CD4-positive, alpha-beta T cell (primary cell): ENCODE measurements around the gene KRT1. TPM values are rescaled to one million over a fixed set of nuclear protein-coding genes. Genes with fewer than 3 reads are reported as not detected.
A peak's percentile ranks its signal among the peaks of the same experiment; 100 is the strongest.

Experiments used
- ATAC-seq: fragments of 200-7000 bp; cut with Tn5 transposase; one replicate; pipeline ENCODE4 v1.10.0; 2022; ENCODE audit warnings: mild to moderate bottlenecking; ENCODE audit not compliant: poor library complexity
- CTCF ChIA-PET: fragments of 350-600 bp; sonication (Branson Sonifier 250); formaldehyde crosslinking; loops from one replicate; lab custom pipeline; 2021; ENCODE audit warnings: antibody characterized with exemption, inconsistent platforms; lab: Charles Lee
- POLR2A ChIA-PET: fragments of 350-600 bp; sonication (Branson Sonifier 250); formaldehyde crosslinking; loops from one replicate; lab custom pipeline; 2021; ENCODE audit warnings: antibody characterized with exemption, inconsistent platforms; lab: Charles Lee
- DNase-seq, 14 experiments: peaks; one replicate each; pipeline ENCODE4 v3.0.0-alpha.2; 2013 to 2020; ENCODE audit warnings: mixed read lengths in 2 of 14
- H3K27ac ChIP-seq, 2 donors: one replicate each; pipeline versions ENCODE4 v1.5.1 to v1.7.0; 2013; ENCODE audit warnings: low read length in 2 of 2, low read depth in 1 of 2, mild to moderate bottlenecking in 1 of 2
- H3K27me3 ChIP-seq, 2 experiments: 1 replicate in 1 of 2; 2 replicates in 1 of 2; pipeline versions ENCODE4 v1.6.1 to v1.7.0; 2013; ENCODE audit warnings: low read length in 2 of 2, control low read depth in 1 of 2, mild to moderate bottlenecking in 1 of 2, moderate library complexity in 1 of 2; ENCODE audit not compliant: insufficient read depth in 2 of 2, control insufficient read depth in 1 of 2
- H3K36me3 ChIP-seq: one replicate; pipeline ENCODE4 v1.6.1; 2013; ENCODE audit warnings: low read length, control low read depth; ENCODE audit not compliant: insufficient read depth
- H3K4me1 ChIP-seq: one replicate; pipeline ENCODE4 v1.6.1; 2013; ENCODE audit warnings: low read length, control low read depth; ENCODE audit not compliant: insufficient read depth
- H3K4me3 ChIP-seq: one replicate; pipeline ENCODE4 v1.5.1; 2013; ENCODE audit warnings: mild to moderate bottlenecking, low read length, moderate library complexity
- H3K9me3 ChIP-seq, 2 experiments: 1 replicate in 1 of 2; 2 replicates in 1 of 2; pipeline versions ENCODE4 v1.6.1 to v1.7.0; 2013; ENCODE audit warnings: low read length in 2 of 2, mild to moderate bottlenecking in 2 of 2, control low read depth in 1 of 2, moderate library complexity in 1 of 2; ENCODE audit not compliant: control insufficient read depth in 1 of 2, insufficient read depth in 1 of 2
- H3K27ac Mint-ChIP-seq: one replicate; pipeline ENCODE4 v1.8.0; 2020; ENCODE audit warnings: mixed read lengths
- H3K27me3 Mint-ChIP-seq: one replicate; pipeline ENCODE4 v1.8.0; 2021; ENCODE audit warnings: mixed read lengths
- H3K36me3 Mint-ChIP-seq: one replicate; pipeline ENCODE4 v1.8.0; 2021; ENCODE audit warnings: low read depth, mixed read lengths
- H3K4me1 Mint-ChIP-seq: one replicate; pipeline ENCODE4 v1.8.0; 2021; ENCODE audit warnings: low read depth, mixed read lengths
- H3K4me3 Mint-ChIP-seq: one replicate; pipeline ENCODE4 v1.8.0; 2020; ENCODE audit warnings: mild to moderate bottlenecking, mixed read lengths
- H3K9me3 Mint-ChIP-seq: one replicate; pipeline ENCODE4 v1.8.0; 2020; ENCODE audit warnings: mixed read lengths
- CTCF ChIP-seq: fragments of 200-600 bp; IDR thresholded peaks from one replicate; pipeline ENCODE4 v1.8.0; 2022; ENCODE audit warnings: antibody characterized with exemption, mild to moderate bottlenecking
- intact Hi-C, 2 experiments: fragments of 100-400 bp; cut with DNase I in 1 of 2; cut with micrococcal nuclease in 1 of 2; formaldehyde crosslinking; loops; one replicate each; pipeline versions ENCODE4 v1.15.1 to v1.9.0; 2023 to 2025; cut with DNase I, micrococcal nuclease
- total RNA-seq, 174 experiments: library from RNA in 2 of 174; stranded (reverse) in 2 of 174; gene quantifications; one replicate each; pipeline ENCODE4 v1.2.3 and lab custom pipeline; 2021 to 2026

The KRT1 gene
- total RNA-seq, 2 experiments from 2014 or later: 3.9 to 4.0 TPM

- no peak for TF ChIP-seq CTCF
- Histone ChIP-seq H3K9me3 (no peaks in the 10 kb centered on the region), H3K27ac (no peak overlapping the region), H3K27me3 (no peaks in the 10 kb centered on the region), H3K4me1 (peaks cover 67% of the 10 kb centered on the region), H3K4me3 (no peak overlapping the region), H3K36me3 (no peaks in the 10 kb centered on the region)
- H3K4me1 Mint-ChIP-seq: peaks cover 82% of the 10 kb centered on the region
- DNase-seq (no peak), ATAC-seq (no peak)
- no peaks in the 10 kb centered on the region for H3K27me3 Mint-ChIP-seq
- intact Hi-C loops: no loop called here
- H3K9me3 Mint-ChIP-seq: no peaks in the 10 kb centered on the region
- H3K27ac Mint-ChIP-seq: peak overlapping the region; percentile 89
- peaks cover 10% of the 10 kb centered on the region for H3K36me3 Mint-ChIP-seq
- ChIA-PET POLR2A (interaction anchor here (1.8 kb wide), 1 partner anchor 13 kb away, joined by 6 read pairs; the partner anchor contains the start of gene KRT73), CTCF (no interaction called here)
- H3K4me3 Mint-ChIP-seq: peak overlapping the region; percentile 91
Observed at GRCh38 chr12:52631264-52631663, 48.9 kb downstream of the KRT1 start.

- ChIA-PET CTCF (no interaction called here), POLR2A (interaction anchor here (1.1 to 2.2 kb wide), 3 partner anchors 12 to 45 kb away, joined by 4 to 15 read pairs (median 6); partner anchors contain the start of gene KRT73)
- Mint-ChIP-seq H3K9me3 (no peaks in the 10 kb centered on the region), H3K4me1 (peaks cover 84% of the 10 kb centered on the region), H3K27me3 (no peaks in the 10 kb centered on the region), H3K4me3 (peak overlapping the region; percentile 91), H3K27ac (peak overlapping the region; percentile 89), H3K36me3 (peaks cover 10% of the 10 kb centered on the region)
- peak; percentile 27 for ATAC-seq
- Histone ChIP-seq H3K27me3 (no peaks in the 10 kb centered on the region), H3K27ac (no peak overlapping the region), H3K4me1 (peaks cover 64% of the 10 kb centered on the region), H3K36me3 (no peaks in the 10 kb centered on the region), H3K9me3 (no peaks in the 10 kb centered on the region), H3K4me3 (peak overlapping the region; percentile 39)
- DNase-seq: peak in 1 of 14 experiments; percentile 14
- TF ChIP-seq CTCF: no peak
- intact Hi-C loops: no loop called here
Observed at GRCh38 chr12:52630599-52631200, 49.5 kb downstream of the KRT1 start.

- no peaks in the 10 kb centered on the region for H3K27me3 Mint-ChIP-seq
- peaks cover 10% of the 10 kb centered on the region for H3K36me3 Mint-ChIP-seq
- Histone ChIP-seq H3K9me3 (no peaks in the 10 kb centered on the region), H3K4me1 (peaks cover 64% of the 10 kb centered on the region), H3K36me3 (no peaks in the 10 kb centered on the region), H3K27me3 (no peaks in the 10 kb centered on the region), H3K4me3 (peak overlapping the region; percentile 39), H3K27ac (no peak overlapping the region)
- TF ChIP-seq CTCF: no peak
- no peaks in the 10 kb centered on the region for H3K9me3 Mint-ChIP-seq
- intact Hi-C loops: no loop called here
- H3K27ac Mint-ChIP-seq: peak overlapping the region; percentile 89
- POLR2A ChIA-PET: interaction anchor here (1.0 to 2.2 kb wide), 5 partner anchors 11 to 44 kb away, joined by 3 to 15 read pairs (median 4); partner anchors contain the start of gene KRT73
- CTCF ChIA-PET: no interaction called here
- H3K4me3 Mint-ChIP-seq: peak overlapping the region; percentile 91
- DNase-seq: no peak
- no peak for ATAC-seq
- peaks cover 90% of the 10 kb centered on the region for H3K4me1 Mint-ChIP-seq
Observed at GRCh38 chr12:52630008-52630500, 50.2 kb downstream of the KRT1 start.
